ENCODE results near the gene MEIS1.

Gene MEIS1

GRCh38 chr2:66432801-66433694 is 1.9 kb upstream of the MEIS1 start:
- DNase-seq: peak; percentile 97

- DNase-seq: no peak
Measured at GRCh38 chr2:66433695-66433944, 1.3 kb upstream of the MEIS1 start.

DNA sequence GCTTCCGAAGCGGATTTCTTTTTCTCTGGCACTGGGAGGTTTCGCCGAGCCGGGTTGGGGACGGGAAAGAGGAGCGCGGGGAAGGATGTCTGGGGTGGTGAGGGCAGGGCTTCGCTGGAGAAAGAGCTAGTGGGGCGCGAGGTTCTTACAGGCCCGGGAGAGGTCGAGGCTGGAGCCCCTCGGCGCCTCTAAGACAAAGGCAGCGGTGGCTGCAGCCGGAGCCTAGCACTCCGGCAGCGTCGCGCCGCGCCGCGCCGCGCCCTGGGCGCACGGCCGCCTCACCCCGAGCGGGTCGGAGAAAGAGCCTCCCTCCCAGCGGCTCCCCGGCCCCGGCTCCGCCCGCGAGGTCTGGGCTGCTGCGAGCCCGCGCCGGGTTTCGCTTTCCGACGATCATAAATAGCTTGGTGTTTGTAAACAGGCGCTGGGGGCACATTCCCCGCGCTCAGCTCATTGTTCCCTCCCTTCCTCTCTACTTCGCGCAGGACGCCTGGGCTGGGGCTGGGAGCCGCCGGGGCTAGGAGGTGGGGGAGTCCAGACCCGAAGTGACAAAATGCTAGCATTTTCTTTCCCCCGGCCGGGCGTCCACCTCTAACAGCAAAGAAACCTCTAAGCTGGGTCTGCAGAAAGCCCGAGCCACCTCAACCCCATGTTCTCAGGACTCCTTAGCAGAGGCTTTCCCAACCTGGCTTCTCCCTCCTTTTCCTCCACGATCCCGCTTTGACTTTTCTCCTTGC is 813 bp upstream of the MEIS1 start:
- peak; percentile 74 for DNase-seq

- no peak for DNase-seq
Measured at GRCh38 chr2:66435549-66435875, 587 bp downstream of the MEIS1 start.

- no peak for DNase-seq
Measured at GRCh38 chr2:66435963-66436362, 1.0 kb downstream of the MEIS1 start.

GRCh38 chr2:66436581-66437001 is 1.7 kb downstream of the MEIS1 start:
- DNase-seq: no peak

GRCh38 chr2:66437109-66437690 is 2.3 kb downstream of the MEIS1 start:
- no peak for DNase-seq

- peak; percentile 53 for DNase-seq
Measured at GRCh38 chr2:66437691-66438497, 3.0 kb downstream of the MEIS1 start.

DNA sequence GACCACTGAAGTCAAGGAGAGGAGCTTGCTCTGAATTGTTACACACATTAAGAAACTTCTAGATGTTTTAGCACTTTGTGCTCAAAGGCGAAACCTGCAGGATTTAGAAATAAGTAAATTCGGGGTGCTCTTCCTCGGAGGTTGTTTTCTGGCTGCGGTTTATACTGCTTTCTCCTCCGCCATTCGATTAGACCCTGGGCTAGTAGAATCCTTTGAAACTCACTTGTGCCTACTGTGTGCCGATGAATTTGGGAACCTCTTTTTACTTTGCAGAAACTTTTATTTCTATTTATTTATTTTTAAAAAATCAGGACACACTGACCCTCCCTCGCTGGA is 3.5 kb downstream of the MEIS1 start:
- DNase-seq: no peak

- DNase-seq: peak; percentile 51
Measured at GRCh38 chr2:66438891-66439811, 4.2 kb downstream of the MEIS1 start.

GRCh38 chr2:66439812-66440542 is 5.1 kb downstream of the MEIS1 start:
- DNase-seq: peak; percentile 46

GRCh38 chr2:66440708-66441497 is 6.0 kb downstream of the MEIS1 start:
- peak; percentile 62 for DNase-seq

GRCh38 chr2:66441581-66442320 is 6.8 kb downstream of the MEIS1 start:
- peak; percentile 46 for DNase-seq

- no peak for DNase-seq
Measured at GRCh38 chr2:66442516-66443185, 7.7 kb downstream of the MEIS1 start.

- no peak for DNase-seq
Measured at GRCh38 chr2:66443186-66443978, 8.5 kb downstream of the MEIS1 start.

GRCh38 chr2:66443979-66444861 is 9.3 kb downstream of the MEIS1 start:
- DNase-seq: peak; percentile 75

Data from EL (cell line).